Mesothelial cell of epicardium (in vitro differentiated cells): Measurements from ENCODE around the gene SAMD3. TPM values are rescaled to one million over a fixed set of nuclear protein-coding genes. Genes with fewer than 3 reads are reported as not detected.
"Not testable (repeated sequence)": the region's sequence is repeated elsewhere in the genome, so short reads cannot be mapped to it uniquely, and the experiment has no call there.

Source experiments
- DNase-seq, 2 experiments: peaks; one replicate each; pipeline ENCODE4 v3.0.0; 2021; ENCODE audit warnings: low spot score in 2 of 2; ENCODE audit not compliant: unreplicated experiment in 2 of 2
- H3K27ac Mint-ChIP-seq: 2 replicates; pipeline ENCODE4 v1.8.0; 2021; ENCODE audit warnings: mixed read lengths
- H3K27me3 Mint-ChIP-seq: 2 replicates; pipeline ENCODE4 v1.8.0; 2021; ENCODE audit warnings: low read depth, mixed read lengths
- H3K36me3 Mint-ChIP-seq: 2 replicates; pipeline ENCODE4 v1.8.0; 2021; ENCODE audit warnings: mixed read lengths
- H3K4me1 Mint-ChIP-seq: 2 replicates; pipeline ENCODE4 v1.8.0; 2021; ENCODE audit warnings: mixed read lengths
- H3K4me3 Mint-ChIP-seq: 2 replicates; pipeline ENCODE4 v1.8.0; 2021; ENCODE audit warnings: mild to moderate bottlenecking, moderate library complexity, mixed read lengths
- H3K9me3 Mint-ChIP-seq: 2 replicates; pipeline ENCODE4 v1.8.0; 2021; ENCODE audit warnings: mixed read lengths
- CTCF ChIP-seq: fragments of 200-600 bp; sonication (generic); IDR thresholded peaks from one replicate; pipeline ENCODE4 v1.5.0; 2021; ENCODE audit warnings: antibody characterized with exemption; ENCODE audit not compliant: unreplicated experiment
- total RNA-seq: library from RNA; stranded (reverse); gene quantifications from 3 replicates; pipeline ENCODE4 v1.2.1, GENCODE V29; 2021

SAMD3 gene
- 0.38 to 0.49 TPM (median 0.47 TPM) in 3 replicates for total RNA-seq

- no peaks in the 10 kb centered on the region for H3K27me3 Mint-ChIP-seq
- H3K4me1 Mint-ChIP-seq, result no peaks in the 10 kb centered on the region
- no peak within 1 kb of the TSS for H3K27ac Mint-ChIP-seq
- H3K4me3 Mint-ChIP-seq, result no peak within 1 kb of the TSS
- no peak for TF ChIP-seq CTCF
- no peaks in the 10 kb centered on the region for H3K36me3 Mint-ChIP-seq
- peaks cover 9% of the 10 kb centered on the region for H3K9me3 Mint-ChIP-seq
- no peak for DNase-seq
Observed at GRCh38 chr6:130222775-130223174, at the start of gene SAMD3. TSS of gene SAMD3 (minus strand) at chr6:130222951. CDS start at chr6:130215273, 7,678 bp downstream.

- H3K27me3 Mint-ChIP-seq, result no peaks in the 10 kb centered on the region
- no peaks in the 10 kb centered on the region for H3K4me1 Mint-ChIP-seq
- no peak for DNase-seq
- peaks cover 6% of the 10 kb centered on the region for H3K36me3 Mint-ChIP-seq
- H3K9me3 Mint-ChIP-seq, result peaks cover 46% of the 10 kb centered on the region
- TF ChIP-seq CTCF, result no peak
- H3K27ac Mint-ChIP-seq, result no peak overlapping the region
- no peak overlapping the region for H3K4me3 Mint-ChIP-seq
Observed at GRCh38 chr6:130269969-130270635, 47.4 kb upstream of the SAMD3 start.

- DNase-seq, H3K27ac Mint-ChIP-seq, H3K4me1 Mint-ChIP-seq, H3K4me3 Mint-ChIP-seq, H3K36me3 Mint-ChIP-seq, H3K27me3 Mint-ChIP-seq: not testable (repeated sequence)
- peaks cover 28% of the 10 kb centered on the region for H3K9me3 Mint-ChIP-seq
Observed at GRCh38 chr6:130265553-130265952, 42.8 kb upstream of the SAMD3 start.

GRCh38 chr6:130262008-130262407 lies 39.3 kb upstream of the SAMD3 start:
- Mint-ChIP-seq H3K36me3 (peaks cover 6% of the 10 kb centered on the region), H3K4me3 (no peak overlapping the region)
- no peak for TF ChIP-seq CTCF

GRCh38 chr6:130261558-130261957 lies 38.8 kb upstream of the SAMD3 start:
- not testable (repeated sequence) for H3K4me3 Mint-ChIP-seq, H3K27me3 Mint-ChIP-seq, DNase-seq, H3K36me3 Mint-ChIP-seq, H3K4me1 Mint-ChIP-seq, H3K27ac Mint-ChIP-seq
- H3K9me3 Mint-ChIP-seq, result peaks cover 42% of the 10 kb centered on the region

More at GRCh38 chr6:130262008-130262407, 39.3 kb upstream of the SAMD3 start:
- DNase-seq, result no peak
- H3K9me3 Mint-ChIP-seq, result peaks cover 42% of the 10 kb centered on the region
- no peaks in the 10 kb centered on the region for H3K27me3 Mint-ChIP-seq
- H3K4me1 Mint-ChIP-seq, result no peaks in the 10 kb centered on the region
- H3K27ac Mint-ChIP-seq, result no peak overlapping the region

- not testable (repeated sequence) for H3K4me1 Mint-ChIP-seq, DNase-seq, H3K27ac Mint-ChIP-seq, H3K36me3 Mint-ChIP-seq, H3K27me3 Mint-ChIP-seq, H3K4me3 Mint-ChIP-seq
- peaks cover 44% of the 10 kb centered on the region for H3K9me3 Mint-ChIP-seq
Observed at GRCh38 chr6:130260614-130261241, 38.0 kb upstream of the SAMD3 start.

- H3K27ac Mint-ChIP-seq, H3K36me3 Mint-ChIP-seq, H3K4me1 Mint-ChIP-seq, DNase-seq, H3K4me3 Mint-ChIP-seq, H3K27me3 Mint-ChIP-seq: not testable (repeated sequence)
- H3K9me3 Mint-ChIP-seq, result peaks cover 45% of the 10 kb centered on the region
Observed at GRCh38 chr6:130260050-130260462, 37.3 kb upstream of the SAMD3 start.
